ENCODE results near the gene FBXO42.
"Not testable (repeated sequence)": the region's sequence is repeated elsewhere in the genome, so short reads cannot be mapped to it uniquely, and the experiment has no call there.

The FBXO42 gene

DNA sequence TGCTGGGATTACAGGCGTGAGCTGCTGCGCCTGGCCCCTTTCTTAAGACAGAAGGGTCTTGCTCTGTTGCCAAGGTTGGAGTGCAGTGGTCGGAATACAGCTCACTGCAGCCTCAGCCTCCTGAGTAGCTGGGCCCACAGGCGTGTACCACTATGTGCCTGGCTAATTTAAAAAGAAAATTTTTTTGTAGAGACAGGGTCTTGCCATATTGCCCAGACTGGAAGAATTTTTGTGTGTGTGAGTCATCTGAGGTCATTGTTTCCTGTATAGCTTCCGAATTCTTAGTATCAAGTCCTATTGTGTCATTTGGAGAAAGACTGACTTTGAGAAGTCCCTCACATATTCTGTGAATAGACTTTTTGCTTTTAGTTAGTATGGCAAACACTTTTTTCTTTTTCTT, 19.4 kb upstream of the FBXO42 start:
- no peak for DNase-seq

- no peak for DNase-seq
These were observed 17.5 kb upstream of the FBXO42 start for GRCh38 chr1:16369821-16370220.

DNA sequence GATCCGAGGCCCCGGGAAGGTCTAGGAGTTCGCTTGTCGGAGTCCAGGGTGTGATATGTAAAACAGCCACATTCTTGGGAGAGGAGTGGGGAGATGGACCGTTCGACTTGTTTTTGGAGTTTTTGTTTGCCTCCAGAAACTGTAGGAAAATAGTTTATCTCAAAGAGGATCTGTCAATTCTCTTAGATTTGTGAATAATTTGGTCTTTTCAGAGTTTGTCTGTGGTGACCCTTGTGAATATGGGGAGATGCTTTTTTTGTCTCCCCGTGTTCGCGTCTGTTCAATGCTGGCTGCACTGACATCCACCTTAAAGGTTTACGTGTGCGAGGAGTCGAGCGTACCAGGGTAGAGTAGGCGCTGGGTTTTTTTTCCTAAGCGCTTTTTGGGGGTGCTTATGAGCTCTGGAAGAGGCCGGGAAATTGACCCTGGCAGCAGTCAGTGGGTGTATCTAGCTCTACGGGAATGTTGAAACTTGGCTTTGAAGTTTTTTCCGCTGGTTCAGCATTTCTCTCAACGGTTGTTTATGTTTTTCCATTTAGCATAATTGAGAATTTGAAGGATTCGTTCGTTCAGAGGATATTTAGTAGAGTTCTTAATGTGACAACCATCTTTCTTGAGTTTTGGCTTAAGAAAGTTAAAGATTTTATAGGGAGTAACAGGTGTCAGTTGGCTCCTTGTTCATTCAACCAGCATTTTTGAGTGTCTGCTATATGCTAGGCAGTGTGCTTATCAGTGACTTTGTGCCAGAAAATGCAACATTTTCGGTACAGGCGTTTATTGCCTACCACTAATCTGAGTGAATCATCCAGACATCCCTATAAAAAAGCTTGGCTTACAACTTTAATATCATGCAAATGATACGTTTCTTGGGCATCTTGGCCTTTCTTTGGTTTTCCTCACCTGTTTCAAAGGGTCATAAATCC, 15.9 kb upstream of the FBXO42 start:
- DNase-seq: no peak

DNA sequence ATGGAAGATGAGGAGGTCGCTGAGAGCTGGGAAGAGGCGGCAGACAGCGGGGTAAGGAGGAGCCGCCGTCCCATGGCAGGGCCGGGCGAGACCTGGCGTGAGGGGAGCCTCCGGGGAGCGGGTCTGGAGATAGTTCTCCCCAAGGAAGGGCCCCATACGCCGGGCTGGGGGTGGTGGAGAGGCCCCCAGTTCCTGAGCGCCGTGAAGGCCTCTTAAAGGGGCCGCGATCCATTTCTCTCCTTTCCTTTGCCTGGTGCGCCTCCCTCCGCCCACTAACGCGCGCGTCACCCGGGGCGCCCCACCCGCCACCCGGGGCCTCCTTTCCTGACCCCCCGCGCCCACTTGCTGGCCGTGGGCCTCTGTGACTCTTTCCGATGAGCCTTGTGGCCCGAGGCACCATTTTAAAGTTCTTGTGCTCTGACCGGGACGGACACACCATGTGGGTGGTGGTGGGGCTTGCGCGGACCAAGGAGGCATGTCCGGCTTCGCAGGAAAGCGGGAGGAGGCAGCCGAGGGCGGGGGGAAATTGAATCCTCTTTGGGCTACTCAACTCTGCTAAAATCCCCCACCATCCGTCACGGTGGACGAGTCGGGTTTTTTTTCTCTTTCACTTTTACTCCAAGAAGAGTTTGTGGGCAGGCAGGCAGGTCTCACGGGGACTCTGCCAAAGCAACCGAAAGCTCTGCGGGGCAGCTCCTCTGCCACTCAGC, 15.1 kb upstream of the FBXO42 start:
- DNase-seq: peak; percentile 90

- peak; percentile 94 for DNase-seq
These were observed 14.5 kb upstream of the FBXO42 start, which contains the start of gene SZRD1 for GRCh38 chr1:16366722-16367257. Gene SZRD1, plus strand, starts transcription at chr1:16367242. Its CDS starts 16 bp downstream, at chr1:16367258.

- not testable (repeated sequence) for DNase-seq
These were observed 12.8 kb upstream of the FBXO42 start for GRCh38 chr1:16365146-16365498.

DNA sequence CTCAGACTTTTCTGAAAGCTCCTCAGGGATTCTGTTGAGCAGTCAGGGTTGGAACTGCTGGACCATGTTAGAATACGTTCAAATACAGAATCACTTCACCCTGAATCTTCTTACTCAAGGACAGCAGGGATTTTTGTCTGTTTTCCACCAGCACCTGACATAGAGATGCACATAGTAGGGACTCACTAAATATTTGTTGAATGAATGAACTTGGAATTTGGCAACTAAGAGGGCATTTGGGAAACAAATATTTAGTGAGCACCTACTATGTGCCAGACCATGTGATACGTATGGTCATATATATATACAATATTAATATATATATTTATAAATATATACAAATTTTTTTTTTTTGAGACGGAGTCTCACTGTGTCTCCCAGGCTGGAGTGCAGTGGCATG, 4.6 kb upstream of the FBXO42 start:
- DNase-seq: no peak

DNA sequence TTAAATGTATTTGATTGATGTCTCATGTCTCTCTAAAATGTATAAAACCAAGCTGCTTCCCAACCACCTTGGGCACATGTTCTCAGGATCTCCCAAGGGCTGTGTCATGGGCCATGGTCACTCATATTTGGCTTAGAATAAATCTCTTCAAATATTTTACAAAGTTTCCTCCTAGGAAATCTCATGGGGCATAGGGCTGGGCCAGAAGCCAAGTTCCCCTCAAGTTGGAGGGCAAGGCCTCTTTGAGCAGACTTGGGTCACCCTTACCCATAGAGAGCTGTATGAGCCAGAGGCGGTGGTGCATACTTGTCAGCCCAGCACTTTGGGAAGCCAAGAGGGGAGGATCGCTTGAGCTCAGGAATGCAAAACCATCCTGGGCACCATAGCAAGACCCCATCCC, 2.3 kb upstream of the FBXO42 start:
- DNase-seq: no peak

- no peak for DNase-seq
These were observed 709 bp upstream of the FBXO42 start for GRCh38 chr1:16352842-16353535.

DNA sequence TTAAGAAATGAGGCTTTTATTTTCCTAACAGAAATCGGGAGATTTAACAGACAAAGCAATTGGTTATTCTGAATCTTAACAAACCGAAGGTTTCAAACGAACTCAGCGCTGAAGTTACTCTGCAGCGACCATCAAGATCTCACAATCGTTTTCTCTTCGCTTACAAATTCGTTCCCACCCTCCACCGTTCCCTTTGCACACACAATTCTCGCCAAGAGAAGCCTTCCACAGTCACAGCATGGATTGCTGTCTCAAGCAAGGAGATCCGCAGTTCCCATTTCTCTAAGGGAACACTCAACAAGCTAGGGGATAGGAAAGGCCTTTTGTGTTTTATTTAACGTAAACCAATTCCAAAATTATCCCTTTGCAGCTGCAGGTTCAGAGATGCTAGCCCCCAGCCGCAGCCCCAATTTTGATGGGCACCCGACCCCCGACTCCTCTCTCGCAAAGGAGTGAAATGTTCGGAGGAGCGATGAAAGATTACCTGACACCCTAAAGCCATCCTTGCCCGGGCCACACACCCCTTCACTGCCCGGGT, 755 bp downstream of the FBXO42 start:
- no peak for DNase-seq

GRCh38 chr1:16349847-16350406, 2.4 kb downstream of the FBXO42 start:
- DNase-seq: no peak

GRCh38 chr1:16348414-16349182, 3.7 kb downstream of the FBXO42 start:
- no peak for DNase-seq

GRCh38 chr1:16343276-16343675, 9.0 kb downstream of the FBXO42 start:
- not testable (repeated sequence) for DNase-seq

- no peak for DNase-seq
These were observed 9.8 kb downstream of the FBXO42 start for GRCh38 chr1:16342331-16343062.

DNA sequence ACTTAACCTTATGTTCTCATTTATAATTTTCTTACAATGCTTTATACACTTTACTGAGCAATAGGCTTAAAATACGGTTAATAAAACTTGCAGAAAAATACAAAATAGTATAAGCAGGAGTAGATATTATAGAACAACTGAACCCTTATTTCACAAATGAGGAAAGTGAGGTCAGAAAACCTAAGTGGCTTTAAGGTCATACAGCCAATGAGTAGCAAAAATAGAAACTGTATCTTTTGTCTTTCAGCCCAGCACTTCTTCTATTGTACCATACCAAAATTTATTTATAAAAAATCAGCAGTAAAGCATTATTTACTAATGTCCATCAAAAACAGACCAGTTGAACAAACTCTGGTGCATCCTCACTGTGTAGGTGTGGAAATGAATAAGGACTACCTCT, 11.6 kb downstream of the FBXO42 start:
- no peak for DNase-seq

DNA sequence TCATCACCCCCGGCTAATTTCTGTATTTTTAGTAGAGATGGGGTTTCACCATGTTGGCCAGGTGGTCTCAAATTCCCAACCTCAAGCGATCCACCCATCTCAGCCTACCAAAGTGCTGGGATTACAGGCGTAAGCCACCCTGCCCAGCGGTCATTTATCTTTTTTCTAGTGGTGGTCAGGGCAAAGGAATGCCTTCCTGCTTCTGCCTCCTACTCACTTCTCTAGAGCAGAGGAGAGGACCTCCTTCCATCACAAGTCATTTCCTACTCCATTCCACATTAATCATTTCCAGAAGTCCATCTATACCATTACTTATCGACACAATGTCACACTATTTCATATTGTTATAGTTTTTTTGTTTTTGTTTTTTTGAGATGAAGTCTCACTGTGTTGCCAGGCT, 13.3 kb downstream of the FBXO42 start:
- no peak for DNase-seq

DNA sequence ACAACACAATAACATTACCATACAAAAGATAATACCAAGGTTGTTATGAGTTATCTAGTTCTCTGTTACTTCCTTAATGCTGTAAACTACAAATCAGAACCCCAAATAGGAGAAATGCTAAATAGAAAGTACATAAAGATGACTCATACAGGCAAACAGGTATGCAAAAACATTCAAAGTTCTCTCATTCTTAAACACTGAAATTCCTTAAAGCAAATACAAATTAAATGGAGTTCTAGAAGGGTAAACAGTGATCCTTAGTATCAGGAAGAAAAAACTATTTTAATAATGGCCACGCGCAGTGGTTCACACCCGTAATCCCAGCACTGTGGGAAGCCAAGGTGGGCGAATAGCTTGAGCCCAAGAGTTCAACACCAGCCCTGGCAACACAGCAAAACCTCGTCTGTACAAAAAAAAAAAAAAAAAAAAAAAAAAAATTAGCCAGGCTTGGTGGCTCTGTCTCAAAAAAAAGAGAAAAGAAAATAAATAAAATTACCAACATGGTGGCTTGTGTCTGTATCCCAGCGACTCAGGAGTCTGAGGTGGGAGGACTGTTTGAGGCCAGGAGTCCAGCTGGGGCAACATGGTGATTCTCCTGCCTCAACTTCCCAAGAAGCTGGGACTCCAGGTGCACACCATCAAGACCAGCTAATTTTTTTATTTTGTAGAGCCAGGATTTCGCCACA, 17.5 kb downstream of the FBXO42 start:
- no peak for DNase-seq

DNA sequence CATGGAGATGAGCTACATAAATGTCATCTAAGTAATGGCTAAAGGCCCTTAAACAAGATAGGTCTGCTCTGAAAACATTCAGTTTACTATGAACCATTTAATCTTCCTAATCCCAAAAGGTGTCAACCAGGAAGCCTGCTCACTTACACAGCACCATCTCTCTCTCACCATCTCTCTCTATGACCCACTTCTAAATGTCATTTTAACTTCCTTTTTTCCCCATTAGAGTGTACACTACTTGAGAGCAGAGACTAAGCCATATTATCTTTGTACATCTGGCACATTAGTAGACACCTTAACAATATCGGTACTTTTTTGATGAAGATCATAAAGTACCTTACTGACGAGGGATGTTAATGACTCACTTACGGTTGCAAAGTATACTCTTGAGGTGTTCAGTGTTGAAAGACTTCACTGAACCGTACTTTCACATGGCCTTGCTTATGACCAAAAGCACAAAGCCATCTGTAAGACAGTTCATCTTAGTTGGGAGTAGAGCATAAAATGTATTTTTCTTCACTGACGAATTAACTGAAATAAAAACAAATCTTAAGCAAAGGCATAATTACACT, 25.4 kb downstream of the FBXO42 start:
- DNase-seq: no peak

GRCh38 chr1:16324456-16324890, 27.8 kb downstream of the FBXO42 start:
- DNase-seq: no peak
